Renal cortical epithelial cell (primary cell): ENCODE measurements around the gene ARHGAP32. TPM values are rescaled to one million over a fixed set of nuclear protein-coding genes. Genes with fewer than 3 reads are reported as not detected.
"Not testable (repeated sequence)": the region's sequence is repeated elsewhere in the genome, so short reads cannot be mapped to it uniquely, and the experiment has no call there.

Source experiments
- DNase-seq: peaks from one replicate; pipeline ENCODE4 v3.0.0-alpha.2; 2011; ENCODE audit warnings: low read depth
- total RNA-seq: library from RNA; depleted of rRNA; stranded (reverse); fragments of >200 nt; gene quantifications from 2 replicates; pipeline ENCODE4 v1.2.3, GENCODE V29; 2014

Gene ARHGAP32
- total RNA-seq, 1 donor from 2014 or later = 18.9 TPM

- DNase-seq = no peak
These were observed 258.5 kb downstream of the ARHGAP32 start for GRCh38 chr11:128933481-128934178.

GRCh38 chr11:128931668-128932067 is 260.5 kb downstream of the ARHGAP32 start:
- DNase-seq = no peak

GRCh38 chr11:128931066-128931465 is 261.1 kb downstream of the ARHGAP32 start:
- DNase-seq = no peak

DNA sequence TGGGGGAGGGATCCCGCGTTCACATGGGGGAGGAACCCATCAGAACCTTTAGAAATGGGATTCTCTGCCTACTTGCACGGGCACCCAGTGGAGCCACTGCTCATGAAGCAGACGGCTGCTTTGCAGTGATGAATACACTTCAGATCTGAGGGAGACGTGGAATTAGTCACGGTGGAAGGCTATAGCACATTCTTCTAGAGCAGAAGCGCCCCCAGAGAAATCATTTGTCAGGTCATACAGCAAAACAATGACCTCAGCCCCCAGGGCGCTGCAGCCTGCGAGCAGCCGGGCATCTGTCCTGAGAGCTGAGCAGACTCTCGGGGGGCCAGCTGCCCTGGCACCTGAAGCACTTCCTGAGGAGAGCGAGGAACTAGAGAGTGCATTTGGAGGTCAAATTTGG is 262.1 kb downstream of the ARHGAP32 start:
- DNase-seq = no peak

DNA sequence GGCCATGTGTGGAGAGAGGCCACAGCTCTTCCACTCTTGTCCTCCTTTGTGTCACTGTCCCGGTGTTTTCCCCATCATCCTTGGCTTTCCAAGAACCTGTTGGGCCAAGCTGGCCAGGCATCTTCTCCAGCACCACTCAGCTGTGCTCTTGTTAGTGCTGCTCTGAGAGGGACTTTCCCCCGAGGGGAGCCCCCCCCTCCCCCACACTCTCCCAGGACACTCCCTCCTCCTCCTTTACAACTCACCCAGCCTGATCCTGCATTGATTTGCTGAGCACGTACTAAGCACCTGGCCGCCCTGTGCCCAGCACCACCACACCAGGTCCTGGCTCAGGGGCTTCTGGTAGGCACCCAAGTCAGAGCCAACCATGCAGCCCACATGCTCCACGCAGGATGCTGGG is 262.7 kb downstream of the ARHGAP32 start:
- DNase-seq = no peak

- no peak for DNase-seq
These were observed 263.7 kb downstream of the ARHGAP32 start for GRCh38 chr11:128928400-128928799.

GRCh38 chr11:128927683-128928336 is 264.3 kb downstream of the ARHGAP32 start:
- DNase-seq = no peak

DNA sequence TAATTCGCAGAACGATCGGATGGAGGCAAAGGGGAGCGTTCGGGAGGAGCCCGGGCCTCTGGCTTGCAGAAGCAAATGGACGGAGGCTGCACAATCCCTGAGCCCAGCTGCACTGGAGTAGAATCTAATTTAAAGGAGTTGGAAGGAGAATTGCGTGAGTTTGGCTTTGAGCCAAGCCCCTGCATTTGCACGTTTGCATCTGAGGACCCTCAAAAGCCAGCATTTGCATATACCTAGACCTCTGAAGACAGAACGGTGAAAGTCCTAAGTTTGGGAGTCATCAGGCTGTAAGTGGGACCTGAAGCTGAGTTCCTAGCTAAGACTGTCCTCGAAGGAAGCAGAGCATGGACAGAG is 265.0 kb downstream of the ARHGAP32 start:
- DNase-seq = no peak

GRCh38 chr11:128926437-128927107 is 265.6 kb downstream of the ARHGAP32 start:
- no peak for DNase-seq

- DNase-seq = no peak
These were observed 266.1 kb downstream of the ARHGAP32 start for GRCh38 chr11:128926000-128926399.

GRCh38 chr11:128925250-128925600 is 266.9 kb downstream of the ARHGAP32 start:
- DNase-seq = no peak

DNA sequence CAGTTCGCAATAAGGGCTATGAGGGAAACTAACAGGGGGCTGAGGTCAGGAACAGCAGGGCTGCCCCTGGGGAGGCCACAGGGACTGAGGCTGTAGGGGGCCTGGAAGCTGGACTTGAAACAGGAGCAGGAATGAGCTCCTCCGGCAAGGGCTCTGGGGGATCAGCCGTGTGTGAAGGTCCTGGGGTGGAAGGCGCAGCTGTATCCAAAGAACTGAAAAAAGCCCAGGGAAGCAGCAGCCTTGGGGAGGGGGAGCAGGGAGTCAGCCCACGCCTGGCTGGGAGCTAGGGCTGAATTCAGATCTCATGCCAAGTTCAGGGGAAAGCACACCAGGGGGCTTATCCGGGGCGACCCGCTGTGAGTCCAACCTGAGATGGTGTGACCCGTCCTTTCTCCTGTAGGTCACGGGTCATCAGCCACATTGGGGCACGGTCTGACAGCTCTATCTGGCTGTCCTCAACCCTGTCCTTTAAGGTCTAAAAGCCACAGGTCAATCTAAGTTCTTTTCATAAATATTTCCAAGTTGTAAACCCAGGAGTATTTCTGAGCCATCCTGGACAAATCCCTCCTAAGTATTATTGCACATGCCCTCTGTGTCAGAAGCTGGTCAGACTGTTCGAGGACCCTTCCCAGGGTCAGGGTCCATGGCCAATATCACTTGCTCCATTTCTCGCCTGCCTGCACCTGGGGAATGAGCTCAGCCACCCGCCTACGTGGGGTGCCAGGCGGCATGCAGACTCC is 267.4 kb downstream of the ARHGAP32 start:
- DNase-seq = no peak

DNA sequence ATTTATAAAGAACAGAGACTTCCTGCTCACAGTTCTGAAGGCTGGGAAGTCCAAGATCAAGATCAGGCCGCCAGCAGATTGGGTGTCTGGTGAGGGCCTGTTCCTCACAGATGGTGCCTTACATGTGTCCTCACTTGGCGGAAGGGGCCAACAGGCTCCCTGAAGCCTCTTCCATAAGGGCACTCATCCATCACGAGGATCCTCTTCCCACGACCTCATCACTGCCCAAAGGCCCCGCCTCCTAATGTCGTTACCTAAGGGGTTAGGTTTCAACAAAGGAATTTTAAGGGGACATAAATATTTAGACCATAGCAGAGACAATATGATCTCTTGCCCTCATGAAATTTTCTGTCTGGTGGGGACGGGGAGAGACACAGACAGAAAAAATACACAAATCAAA is 268.0 kb downstream of the ARHGAP32 start:
- no peak for DNase-seq

GRCh38 chr11:128921793-128922192 is 270.3 kb downstream of the ARHGAP32 start:
- no peak for DNase-seq

DNA sequence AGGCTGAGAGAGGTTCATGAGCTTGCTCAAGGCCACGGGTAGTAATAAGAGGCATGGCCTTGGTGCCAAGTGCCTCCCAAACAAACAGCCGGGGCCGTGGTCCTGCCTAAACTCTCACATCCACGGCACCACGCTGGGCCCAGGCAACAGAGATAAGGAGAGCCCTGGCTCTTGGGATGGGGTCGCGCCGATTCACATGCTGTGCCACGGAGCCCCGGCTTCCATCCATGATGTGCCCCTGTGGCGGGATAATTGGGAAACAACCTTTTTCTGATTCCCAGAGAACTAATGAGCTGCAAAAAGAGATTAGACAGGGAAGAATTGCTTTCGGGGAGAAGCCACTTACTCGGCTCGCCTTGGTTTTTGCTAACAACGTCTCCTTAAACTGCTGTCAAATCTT is 271.5 kb downstream of the ARHGAP32 start:
- DNase-seq = no peak

DNA sequence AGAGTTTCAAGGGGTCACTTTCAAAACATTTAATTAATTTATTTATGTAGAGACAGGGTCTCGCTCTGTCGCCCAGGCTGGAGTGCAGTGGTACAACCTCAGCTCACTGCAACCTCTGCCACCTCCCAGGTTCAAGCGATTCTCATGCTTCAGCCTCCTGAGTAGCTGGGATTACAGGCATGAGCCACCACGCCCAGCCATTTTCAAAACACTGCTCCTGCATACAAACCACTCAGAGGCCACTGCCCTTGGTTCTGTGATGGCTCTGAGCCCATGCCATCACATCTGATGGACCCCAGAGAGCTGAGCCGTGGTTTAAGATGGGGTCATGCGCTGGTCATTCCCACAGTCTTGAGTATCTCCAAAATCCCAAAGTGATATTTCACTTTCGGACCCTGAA is 272.5 kb downstream of the ARHGAP32 start:
- not testable (repeated sequence) for DNase-seq

- no peak for DNase-seq
These were observed 272.9 kb downstream of the ARHGAP32 start for GRCh38 chr11:128919216-128919615.

DNA sequence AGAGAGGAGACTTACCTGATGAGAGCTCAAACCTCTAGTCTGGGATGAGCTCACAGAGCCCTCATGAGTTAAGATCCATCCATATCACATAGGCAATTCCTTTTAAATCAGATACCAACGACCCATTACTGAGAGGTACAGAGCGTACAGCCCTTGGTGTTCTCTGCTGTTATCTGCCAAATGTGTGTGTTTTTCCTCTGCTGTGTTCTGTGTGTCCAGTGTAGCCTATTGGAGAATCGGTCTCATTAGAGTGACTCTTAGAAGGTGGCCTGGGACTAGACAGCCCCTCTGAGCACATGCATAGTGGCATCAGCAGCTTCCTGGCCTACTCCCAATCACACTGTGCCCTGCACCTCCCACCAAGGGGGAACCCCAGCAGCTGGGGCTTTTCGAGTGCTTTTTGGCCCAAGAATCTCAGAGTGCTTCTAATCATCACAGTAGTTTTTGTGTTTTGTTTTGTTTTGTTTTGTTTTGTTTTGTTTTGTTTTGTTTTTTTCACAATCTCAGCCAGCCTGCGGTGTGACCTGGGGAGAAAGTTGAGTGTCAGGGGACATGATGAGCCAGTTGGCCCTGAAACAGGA is 274.9 kb downstream of the ARHGAP32 start:
- DNase-seq = no peak

GRCh38 chr11:128916681-128917080 is 275.4 kb downstream of the ARHGAP32 start:
- DNase-seq = no peak

DNA sequence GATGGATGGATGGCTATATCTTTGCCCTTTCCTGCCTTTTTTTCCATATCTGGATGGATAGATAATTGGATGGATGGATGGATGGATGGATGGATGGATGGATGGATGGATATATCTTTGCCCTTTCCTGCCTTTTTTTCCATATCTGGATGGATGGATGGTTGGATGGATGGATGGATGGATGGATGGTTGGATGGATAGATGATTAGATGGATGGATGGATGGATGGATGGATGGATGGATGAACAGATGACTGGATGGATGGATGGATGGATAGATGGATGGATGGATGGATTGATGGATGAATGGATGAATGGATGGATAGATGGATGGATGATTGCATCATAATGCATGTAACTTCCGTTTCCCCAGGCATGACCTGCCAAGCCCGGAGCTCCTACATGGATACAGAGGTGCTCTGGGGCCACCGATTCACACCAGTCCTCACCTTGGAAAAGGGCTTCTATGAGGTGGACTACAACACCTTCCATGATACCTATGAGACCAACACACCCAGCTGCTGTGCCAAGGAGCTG is 276.0 kb downstream of the ARHGAP32 start:
- DNase-seq = no peak

GRCh38 chr11:128915149-128915521 is 277.0 kb downstream of the ARHGAP32 start:
- DNase-seq = no peak
